ENCODE data around the gene DHRS11.

DHRS11 gene

DNA sequence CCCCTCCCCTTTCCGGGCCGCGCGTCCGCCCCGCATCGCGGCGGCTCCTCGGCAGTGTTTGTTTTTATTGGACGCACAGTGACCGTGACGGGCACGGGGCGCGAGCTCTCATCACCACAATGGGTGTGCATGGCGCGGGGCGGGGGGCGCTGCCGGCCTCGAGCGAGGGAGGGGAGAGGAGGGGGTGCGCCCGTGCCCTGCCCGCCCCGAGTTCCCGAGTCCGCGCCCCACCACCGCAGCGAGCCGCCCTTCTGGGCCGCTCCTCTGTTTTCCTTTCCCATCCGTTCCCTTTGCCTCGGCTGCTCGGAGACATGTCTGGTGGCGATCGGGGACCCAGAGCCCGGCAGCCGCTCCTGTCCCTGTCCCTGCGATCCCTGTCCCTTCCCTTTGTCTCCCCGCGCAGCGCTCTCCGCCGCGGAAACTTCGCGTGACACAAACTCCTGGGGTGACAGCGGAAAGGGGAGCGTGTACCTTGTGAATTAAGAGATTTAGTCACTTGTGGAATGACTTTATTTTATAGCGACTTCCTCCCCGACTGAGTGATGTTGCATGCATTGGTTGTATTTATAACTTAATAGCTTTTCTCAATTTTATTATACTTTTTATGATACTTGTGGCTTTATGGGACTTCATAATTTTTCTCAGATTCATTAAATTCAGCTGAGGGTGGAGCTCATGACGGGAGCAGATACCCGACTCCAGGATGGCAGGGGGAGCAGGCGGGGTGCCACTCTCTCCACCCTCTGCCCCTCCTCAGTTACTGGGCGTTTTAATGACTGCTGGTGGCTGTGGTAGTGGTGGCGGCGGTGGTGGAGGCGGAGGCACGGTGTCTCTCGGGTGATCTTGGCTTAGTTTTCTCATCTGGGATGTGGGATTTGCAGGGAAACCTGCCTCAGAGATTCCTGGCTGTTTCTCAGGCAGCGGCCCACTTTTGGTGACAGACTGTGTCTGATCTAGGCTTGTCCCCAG is 50.5 kb downstream of the DHRS11 start:
- no peak for DNase-seq (ENCODE audit: low spot score)

DNA sequence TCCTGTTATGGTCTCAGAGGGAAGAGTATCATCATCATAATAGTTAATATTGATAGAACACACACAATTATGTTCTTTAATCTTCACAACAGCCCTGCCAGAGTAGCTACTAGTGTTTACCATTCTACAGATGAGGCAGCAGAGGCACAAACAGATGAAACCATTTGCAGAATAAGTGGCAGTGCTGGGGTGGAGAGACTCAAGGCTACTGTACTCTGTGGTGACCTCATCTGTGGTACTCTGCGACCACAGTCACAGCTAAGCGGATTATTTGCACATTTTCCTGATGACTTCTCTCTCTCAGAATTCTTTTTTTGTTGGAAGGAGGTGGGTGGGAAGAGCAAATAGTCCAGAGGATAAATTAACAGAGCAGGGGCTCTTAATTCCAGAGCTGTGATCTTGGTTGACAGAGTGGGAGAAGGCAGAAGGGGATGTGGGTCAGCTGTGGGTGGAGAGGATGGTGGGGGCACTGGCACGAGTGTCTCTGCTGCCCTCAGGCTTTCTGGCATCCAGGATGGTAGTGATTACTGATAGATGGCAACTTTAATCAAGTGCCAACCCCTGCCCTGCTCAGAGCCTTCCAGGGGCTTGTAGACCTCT is 51.5 kb downstream of the DHRS11 start:
- no peak for DNase-seq (ENCODE audit: low spot score)
- TF ChIP-seq, protein P1, sequence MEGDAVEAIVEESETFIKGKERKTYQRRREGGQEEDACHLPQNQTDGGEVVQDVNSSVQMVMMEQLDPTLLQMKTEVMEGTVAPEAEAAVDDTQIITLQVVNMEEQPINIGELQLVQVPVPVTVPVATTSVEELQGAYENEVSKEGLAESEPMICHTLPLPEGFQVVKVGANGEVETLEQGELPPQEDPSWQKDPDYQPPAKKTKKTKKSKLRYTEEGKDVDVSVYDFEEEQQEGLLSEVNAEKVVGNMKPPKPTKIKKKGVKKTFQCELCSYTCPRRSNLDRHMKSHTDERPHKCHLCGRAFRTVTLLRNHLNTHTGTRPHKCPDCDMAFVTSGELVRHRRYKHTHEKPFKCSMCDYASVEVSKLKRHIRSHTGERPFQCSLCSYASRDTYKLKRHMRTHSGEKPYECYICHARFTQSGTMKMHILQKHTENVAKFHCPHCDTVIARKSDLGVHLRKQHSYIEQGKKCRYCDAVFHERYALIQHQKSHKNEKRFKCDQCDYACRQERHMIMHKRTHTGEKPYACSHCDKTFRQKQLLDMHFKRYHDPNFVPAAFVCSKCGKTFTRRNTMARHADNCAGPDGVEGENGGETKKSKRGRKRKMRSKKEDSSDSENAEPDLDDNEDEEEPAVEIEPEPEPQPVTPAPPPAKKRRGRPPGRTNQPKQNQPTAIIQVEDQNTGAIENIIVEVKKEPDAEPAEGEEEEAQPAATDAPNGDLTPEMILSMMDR (IDR thresholded peaks at IDR 0.05; ENCODE audit: extremely low read depth, missing control alignments): no peak

More for the DNA sequence above, 50.5 kb downstream of the DHRS11 start:
- TF ChIP-seq, protein P1 (IDR thresholded peaks at IDR 0.05; ENCODE audit: extremely low read depth, missing control alignments): no peak

DNA sequence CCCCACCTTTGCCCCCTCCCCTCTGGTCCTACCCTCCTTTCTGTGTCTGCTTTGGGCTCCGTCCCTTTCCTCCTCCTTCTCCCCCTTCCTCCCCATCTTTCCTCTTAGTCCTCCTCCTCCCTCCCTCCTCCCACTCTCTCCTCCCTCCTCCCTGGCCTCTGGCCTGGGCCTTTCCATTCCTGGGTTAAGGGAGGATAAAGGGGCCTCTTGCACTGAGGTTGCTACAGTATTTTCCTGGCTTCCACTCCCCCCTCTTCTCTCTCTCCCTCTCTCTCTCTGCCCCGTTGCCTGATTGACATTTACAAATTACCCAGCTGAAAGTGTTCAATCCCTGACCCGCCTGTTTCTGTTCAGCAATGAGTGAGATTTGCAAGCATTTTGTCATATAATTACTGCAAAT is 53.7 kb downstream of the DHRS11 start:
- TF ChIP-seq, protein P1 (IDR thresholded peaks at IDR 0.05; ENCODE audit: extremely low read depth, missing control alignments): no peak
- DNase-seq (ENCODE audit: low spot score): no peak

DNA sequence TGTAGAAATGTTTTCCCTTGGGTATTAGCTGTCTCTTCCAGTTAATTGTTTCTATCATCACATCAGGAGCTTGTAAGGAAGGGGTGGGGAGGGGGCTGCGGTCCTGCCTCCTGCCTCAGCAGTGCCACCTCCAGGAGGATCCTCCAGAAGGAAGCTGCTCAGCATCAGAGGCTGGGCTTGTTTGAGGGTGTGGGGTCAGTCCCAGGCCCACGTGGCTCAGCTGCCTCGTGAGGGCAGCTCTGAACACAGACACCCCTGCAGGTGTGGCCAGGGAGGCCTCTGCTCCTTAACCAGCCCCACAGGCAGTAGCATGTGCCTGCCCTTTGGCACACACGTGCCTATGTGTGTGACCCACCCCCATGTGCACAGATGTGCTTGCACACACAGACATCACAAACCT is 56.0 kb downstream of the DHRS11 start:
- no peak for DNase-seq (ENCODE audit: low spot score)
- TF ChIP-seq, protein P1 (IDR thresholded peaks at IDR 0.05; ENCODE audit: extremely low read depth, missing control alignments): no peak

DNA sequence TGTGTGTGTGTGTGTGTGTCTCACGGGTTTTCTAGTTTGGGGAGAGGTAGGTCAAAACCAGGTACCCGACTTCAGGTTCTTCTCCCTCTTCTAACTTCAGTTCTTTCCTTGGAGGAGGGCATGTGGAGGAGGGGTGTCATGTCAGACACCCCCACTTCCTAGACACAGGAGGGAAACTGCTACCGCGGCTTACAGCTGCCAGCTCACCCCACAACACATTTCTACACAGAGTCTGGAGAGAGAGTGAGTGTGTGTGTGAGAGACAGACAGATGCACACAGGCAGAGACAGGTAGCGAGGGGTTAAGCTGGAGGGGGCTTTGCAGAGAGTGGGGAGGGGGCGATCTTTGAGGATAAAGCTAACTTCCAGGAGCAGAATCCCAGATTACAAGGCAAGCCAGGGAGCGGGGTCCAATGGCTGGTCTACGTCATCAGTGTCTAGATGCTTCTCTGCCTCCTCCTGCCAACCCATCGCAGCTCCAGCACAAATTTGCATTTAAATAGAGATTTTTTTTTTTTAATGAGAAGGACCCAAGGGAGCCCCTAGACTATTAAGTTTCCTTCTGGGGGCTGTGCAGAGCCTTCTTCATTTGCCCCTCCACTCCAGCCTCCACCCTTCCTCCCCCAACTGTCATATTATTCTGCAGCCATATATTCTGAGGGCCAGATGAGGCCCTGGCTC is 58.6 kb downstream of the DHRS11 start:
- TF ChIP-seq, protein P1 (IDR thresholded peaks at IDR 0.05; ENCODE audit: extremely low read depth, missing control alignments): no peak
- no peak for DNase-seq (ENCODE audit: low spot score)

Data from GM20000 (cell line).